GM20000 (cell line): Measurements from ENCODE around the gene KIAA2012.

ENCODE experiments used
- DNase-seq: peaks from one replicate; pipeline ENCODE4 v3.0.0; 2012; ENCODE audit warnings: low spot score
- CTCF ChIP-seq: IDR thresholded peaks from 2 replicates; pipeline ENCODE4 v1.5.1; 2012; ENCODE audit warnings: mild to moderate bottlenecking, control low read depth; ENCODE audit errors: extremely low read depth, missing control alignments

The KIAA2012 gene

GRCh38 chr2:202161151-202161835 is 88.2 kb downstream of the KIAA2012 start:
- no peak for TF ChIP-seq CTCF
- no peak for DNase-seq

DNA sequence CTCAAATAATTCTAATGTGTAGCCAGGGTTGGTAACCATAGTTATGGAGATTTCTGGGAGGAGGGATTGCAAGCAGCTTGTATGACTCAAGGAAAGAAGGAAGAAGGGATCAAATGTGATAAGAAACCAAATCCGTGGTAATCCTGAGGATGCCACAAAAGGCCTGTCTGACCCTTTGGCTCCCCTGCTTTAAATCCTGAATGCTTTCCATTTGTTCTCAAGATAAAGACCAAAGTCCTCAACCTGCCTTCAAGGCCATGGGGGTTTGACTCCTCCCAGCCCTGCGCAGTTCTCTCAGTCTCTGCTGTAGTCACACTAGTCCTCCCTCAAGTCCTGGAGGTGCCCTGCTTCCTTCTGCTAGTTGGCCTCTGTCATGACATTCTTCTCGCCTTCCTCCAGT is 91.4 kb downstream of the KIAA2012 start:
- DNase-seq, result no peak
- no peak for TF ChIP-seq CTCF

DNA sequence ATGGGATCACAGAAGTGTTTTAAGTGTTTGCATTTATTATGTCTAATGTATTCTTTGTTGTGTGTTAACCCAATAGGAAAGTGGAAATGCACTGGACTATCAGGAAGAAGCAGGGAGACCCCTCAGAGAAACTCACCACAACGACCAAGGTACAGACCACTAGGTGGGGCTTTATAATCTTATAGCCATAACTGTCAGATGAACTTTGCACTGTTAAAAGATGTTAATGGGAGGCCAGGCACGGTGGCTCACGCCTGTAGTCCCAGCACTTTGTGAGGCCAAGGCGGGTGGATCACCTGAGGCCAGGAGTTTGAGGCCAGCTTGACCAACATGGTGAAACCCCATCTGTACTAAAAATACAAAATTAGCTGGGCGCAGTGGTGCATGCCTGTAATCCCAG is 92.2 kb downstream of the KIAA2012 start:
- no peak for DNase-seq
- no peak for TF ChIP-seq CTCF

GRCh38 chr2:202165945-202166344 is 92.9 kb downstream of the KIAA2012 start:
- no peak for TF ChIP-seq CTCF
- DNase-seq, result no peak

DNA sequence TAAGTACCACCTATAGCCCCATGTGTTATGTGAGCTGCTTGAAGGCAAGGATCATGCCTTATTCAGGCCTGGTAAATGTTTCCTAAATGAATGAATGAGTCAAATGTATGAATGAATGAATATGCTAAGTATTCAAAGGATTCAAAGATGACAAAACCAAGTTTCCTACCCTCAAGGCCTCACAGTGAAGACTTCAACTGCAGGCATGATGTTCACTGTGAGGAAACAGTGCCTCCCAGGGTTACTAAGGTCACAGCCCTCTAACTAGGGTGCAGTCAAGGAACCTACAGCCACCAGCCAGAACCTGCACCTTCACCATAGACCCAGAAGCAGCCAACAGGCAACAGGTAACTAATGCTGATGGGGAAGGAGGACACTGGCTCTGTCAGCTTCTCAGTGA is 96.1 kb downstream of the KIAA2012 start:
- no peak for TF ChIP-seq CTCF
- DNase-seq, result no peak

GRCh38 chr2:202169832-202170424 is 96.9 kb downstream of the KIAA2012 start:
- no peak for DNase-seq

More at GRCh38 chr2:202169832-202170424, 96.9 kb downstream of the KIAA2012 start:
- no peak for TF ChIP-seq CTCF
